ENCODE measurements around the gene SUSD1.

- no peak for TF ChIP-seq POLR2A (IDR thresholded peaks at IDR 0.05)
- TF ChIP-seq CTCF (IDR thresholded peaks at IDR 0.05) = no peak
These were observed 5.7 kb downstream of the SUSD1 start for GRCh38 chr9:112169368-112169767.

Measured in lower leg skin (tissue), 3 donors.